Activated naive CD8-positive, alpha-beta T cell (primary cell): ENCODE results near the gene SIGLEC14.
A peak's percentile ranks its signal among the peaks of the same experiment; 100 is the strongest.
"Not testable (repeated sequence)": the region's sequence is repeated elsewhere in the genome, so short reads cannot be mapped to it uniquely, and the experiment has no call there.

Source experiments
- H3K27ac Mint-ChIP-seq: one replicate; pipeline ENCODE4 v1.8.0; 2021; ENCODE audit warnings: mixed read lengths
- H3K27me3 Mint-ChIP-seq: one replicate; pipeline ENCODE4 v1.8.0; 2021; ENCODE audit warnings: mixed read lengths
- H3K36me3 Mint-ChIP-seq: one replicate; pipeline ENCODE4 v1.8.0; 2021; ENCODE audit warnings: mixed read lengths
- H3K4me1 Mint-ChIP-seq: one replicate; pipeline ENCODE4 v1.8.0; 2021; ENCODE audit warnings: low read depth, mixed read lengths
- H3K4me3 Mint-ChIP-seq: one replicate; pipeline ENCODE4 v1.8.0; 2021; ENCODE audit warnings: mild to moderate bottlenecking, mixed read lengths
- H3K9me3 Mint-ChIP-seq: one replicate; pipeline ENCODE4 v1.8.0; 2021; ENCODE audit warnings: low read depth, mixed read lengths

SIGLEC14 gene

GRCh38 chr19:51687791-51688670 lies 41.4 kb upstream of the SIGLEC14 start:
- Mint-ChIP-seq H3K9me3 (peaks cover 5% of the 10 kb centered on the region), H3K4me3 (peak overlapping the region; percentile 89), H3K27me3 (peaks cover 3% of the 10 kb centered on the region), H3K4me1 (peaks cover 13% of the 10 kb centered on the region), H3K36me3 (peaks cover 5% of the 10 kb centered on the region), H3K27ac (no peak overlapping the region)

- peaks cover 3% of the 10 kb centered on the region for H3K27me3 Mint-ChIP-seq
- no peak overlapping the region for H3K27ac Mint-ChIP-seq
- no peak overlapping the region for H3K4me3 Mint-ChIP-seq
- H3K4me1 Mint-ChIP-seq: peaks cover 10% of the 10 kb centered on the region
- H3K36me3 Mint-ChIP-seq: peaks cover 5% of the 10 kb centered on the region
- H3K9me3 Mint-ChIP-seq: peaks cover 5% of the 10 kb centered on the region
Measured at GRCh38 chr19:51686171-51686570, 39.5 kb upstream of the SIGLEC14 start.

GRCh38 chr19:51681286-51681941 lies 34.8 kb upstream of the SIGLEC14 start:
- peaks cover 5% of the 10 kb centered on the region for H3K9me3 Mint-ChIP-seq
- H3K4me1 Mint-ChIP-seq: peaks cover 16% of the 10 kb centered on the region
- no peak overlapping the region for H3K27ac Mint-ChIP-seq
- no peaks in the 10 kb centered on the region for H3K27me3 Mint-ChIP-seq
- H3K36me3 Mint-ChIP-seq: peaks cover 7% of the 10 kb centered on the region
- H3K4me3 Mint-ChIP-seq: no peak overlapping the region

- H3K9me3 Mint-ChIP-seq: peaks cover 5% of the 10 kb centered on the region
- no peaks in the 10 kb centered on the region for H3K27me3 Mint-ChIP-seq
- H3K27ac Mint-ChIP-seq: no peak overlapping the region
- peaks cover 23% of the 10 kb centered on the region for H3K4me1 Mint-ChIP-seq
- peaks cover 7% of the 10 kb centered on the region for H3K36me3 Mint-ChIP-seq
- H3K4me3 Mint-ChIP-seq: no peak overlapping the region
Measured at GRCh38 chr19:51680474-51680873, 33.8 kb upstream of the SIGLEC14 start.

- Mint-ChIP-seq H3K4me3 (peak overlapping the region; percentile 49), H3K36me3 (peaks cover 2% of the 10 kb centered on the region)
Measured at GRCh38 chr19:51676566-51677083, 30.0 kb upstream of the SIGLEC14 start.

GRCh38 chr19:51675911-51676565 lies 29.4 kb upstream of the SIGLEC14 start:
- Mint-ChIP-seq H3K27ac (peak overlapping the region; percentile 51), H3K4me3 (peak overlapping the region; percentile 49), H3K4me1 (peaks cover 26% of the 10 kb centered on the region)
- H3K9me3 Mint-ChIP-seq, H3K36me3 Mint-ChIP-seq, H3K27me3 Mint-ChIP-seq: not testable (repeated sequence)

More at GRCh38 chr19:51676566-51677083, 30.0 kb upstream of the SIGLEC14 start:
- Mint-ChIP-seq H3K4me1 (peaks cover 26% of the 10 kb centered on the region), H3K9me3 (no peaks in the 10 kb centered on the region), H3K27me3 (peaks cover 2% of the 10 kb centered on the region), H3K27ac (peak overlapping the region; percentile 51)

GRCh38 chr19:51668216-51668615 lies 21.6 kb upstream of the SIGLEC14 start:
- Mint-ChIP-seq H3K27me3 (peaks cover 22% of the 10 kb centered on the region), H3K9me3 (no peaks in the 10 kb centered on the region), H3K4me1 (no peaks in the 10 kb centered on the region), H3K27ac (no peak overlapping the region), H3K36me3 (peaks cover 7% of the 10 kb centered on the region), H3K4me3 (no peak overlapping the region)

GRCh38 chr19:51664997-51665396 lies 18.4 kb upstream of the SIGLEC14 start:
- H3K27me3 Mint-ChIP-seq: peaks cover 31% of the 10 kb centered on the region
- H3K27ac Mint-ChIP-seq: no peak overlapping the region
- H3K4me1 Mint-ChIP-seq: no peaks in the 10 kb centered on the region
- H3K4me3 Mint-ChIP-seq: no peak overlapping the region
- H3K36me3 Mint-ChIP-seq: peaks cover 7% of the 10 kb centered on the region
- H3K9me3 Mint-ChIP-seq: no peaks in the 10 kb centered on the region

GRCh38 chr19:51664131-51664530 lies 17.5 kb upstream of the SIGLEC14 start:
- Mint-ChIP-seq H3K27ac (no peak overlapping the region), H3K4me1 (no peaks in the 10 kb centered on the region), H3K36me3 (peaks cover 7% of the 10 kb centered on the region)

GRCh38 chr19:51663650-51664049 lies 17.0 kb upstream of the SIGLEC14 start:
- Mint-ChIP-seq H3K4me3 (no peak overlapping the region), H3K27ac (no peak overlapping the region), H3K36me3 (peaks cover 7% of the 10 kb centered on the region), H3K9me3 (no peaks in the 10 kb centered on the region), H3K4me1 (no peaks in the 10 kb centered on the region), H3K27me3 (peaks cover 32% of the 10 kb centered on the region)

More at GRCh38 chr19:51664131-51664530, 17.5 kb upstream of the SIGLEC14 start:
- Mint-ChIP-seq H3K27me3 (peaks cover 32% of the 10 kb centered on the region), H3K4me3 (no peak overlapping the region), H3K9me3 (no peaks in the 10 kb centered on the region)

GRCh38 chr19:51660975-51661600 lies 14.5 kb upstream of the SIGLEC14 start:
- H3K27ac Mint-ChIP-seq: no peak overlapping the region
- H3K4me1 Mint-ChIP-seq: peaks cover 7% of the 10 kb centered on the region
- no peaks in the 10 kb centered on the region for H3K9me3 Mint-ChIP-seq
- H3K27me3 Mint-ChIP-seq: peaks cover 29% of the 10 kb centered on the region
- no peak overlapping the region for H3K4me3 Mint-ChIP-seq
- peaks cover 2% of the 10 kb centered on the region for H3K36me3 Mint-ChIP-seq

- H3K36me3 Mint-ChIP-seq: no peaks in the 10 kb centered on the region
- peaks cover 7% of the 10 kb centered on the region for H3K4me1 Mint-ChIP-seq
- H3K4me3 Mint-ChIP-seq: no peak overlapping the region
- H3K9me3 Mint-ChIP-seq: no peaks in the 10 kb centered on the region
- H3K27me3 Mint-ChIP-seq: peaks cover 21% of the 10 kb centered on the region
- H3K27ac Mint-ChIP-seq: no peak overlapping the region
Measured at GRCh38 chr19:51654783-51655182, 8.2 kb upstream of the SIGLEC14 start.

- Mint-ChIP-seq H3K36me3 (no peaks in the 10 kb centered on the region), H3K27me3 (peaks cover 19% of the 10 kb centered on the region), H3K9me3 (no peaks in the 10 kb centered on the region), H3K4me3 (no peak overlapping the region), H3K27ac (no peak overlapping the region), H3K4me1 (peaks cover 7% of the 10 kb centered on the region)
Measured at GRCh38 chr19:51653162-51653561, 6.5 kb upstream of the SIGLEC14 start.

- no peak overlapping the region for H3K27ac Mint-ChIP-seq
- H3K36me3 Mint-ChIP-seq: no peaks in the 10 kb centered on the region
- H3K4me3 Mint-ChIP-seq: no peak overlapping the region
- no peaks in the 10 kb centered on the region for H3K9me3 Mint-ChIP-seq
- H3K4me1 Mint-ChIP-seq: peaks cover 7% of the 10 kb centered on the region
- H3K27me3 Mint-ChIP-seq: peaks cover 19% of the 10 kb centered on the region
Measured at GRCh38 chr19:51652266-51652665, 5.6 kb upstream of the SIGLEC14 start.
